Breast epithelium (tissue), 3 donors: Measurements from ENCODE around the gene BAZ2B.

Source experiments
- CTCF ChIP-seq, 3 donors: fragments of 450-650 bp; IDR thresholded peaks; one replicate each; pipeline ENCODE4 v1.5.1; 2016 to 2017; ENCODE audit warnings: antibody characterized with exemption in 3 of 3, mild to moderate bottlenecking in 3 of 3, moderate library complexity in 3 of 3
- POLR2A ChIP-seq: fragments of 450-650 bp; IDR thresholded peaks from one replicate; pipeline ENCODE4 v1.6.1; 2016; ENCODE audit warnings: antibody characterized with exemption, mild to moderate bottlenecking, moderate library complexity
- POLR2AphosphoS5 ChIP-seq, 3 donors: sonication (generic); formaldehyde crosslinking; IDR thresholded peaks; one replicate each; pipeline ENCODE4 v1.6.1; 2017; ENCODE audit warnings: antibody characterized with exemption in 3 of 3

GRCh38 chr2:159402790-159403189 is 213.6 kb downstream of the BAZ2B start:
- TF ChIP-seq CTCF (IDR thresholded peaks at IDR 0.05): no peak
- no peak for TF ChIP-seq POLR2AphosphoS5 (IDR thresholded peaks at IDR 0.05)
- TF ChIP-seq POLR2A: no peak
